ENCODE measurements around the gene SCG2. TPM values are rescaled to one million over a fixed set of nuclear protein-coding genes. Genes with fewer than 3 reads are reported as not detected.

The SCG2 gene, protein sequence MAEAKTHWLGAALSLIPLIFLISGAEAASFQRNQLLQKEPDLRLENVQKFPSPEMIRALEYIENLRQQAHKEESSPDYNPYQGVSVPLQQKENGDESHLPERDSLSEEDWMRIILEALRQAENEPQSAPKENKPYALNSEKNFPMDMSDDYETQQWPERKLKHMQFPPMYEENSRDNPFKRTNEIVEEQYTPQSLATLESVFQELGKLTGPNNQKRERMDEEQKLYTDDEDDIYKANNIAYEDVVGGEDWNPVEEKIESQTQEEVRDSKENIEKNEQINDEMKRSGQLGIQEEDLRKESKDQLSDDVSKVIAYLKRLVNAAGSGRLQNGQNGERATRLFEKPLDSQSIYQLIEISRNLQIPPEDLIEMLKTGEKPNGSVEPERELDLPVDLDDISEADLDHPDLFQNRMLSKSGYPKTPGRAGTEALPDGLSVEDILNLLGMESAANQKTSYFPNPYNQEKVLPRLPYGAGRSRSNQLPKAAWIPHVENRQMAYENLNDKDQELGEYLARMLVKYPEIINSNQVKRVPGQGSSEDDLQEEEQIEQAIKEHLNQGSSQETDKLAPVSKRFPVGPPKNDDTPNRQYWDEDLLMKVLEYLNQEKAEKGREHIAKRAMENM
- under 1 TPM in 6 of 10 donors, not detected in 4; 0.14 to 0.86 (median 0.24) TPM for total RNA-seq
- polyA plus RNA-seq = under 1 TPM; 0.04 to 0.07 TPM
- long read RNA-seq, donor 1 = 0 reads
- long read RNA-seq, donor 2 = 0 reads
- long read RNA-seq, donor 3 = 0 reads

DNA sequence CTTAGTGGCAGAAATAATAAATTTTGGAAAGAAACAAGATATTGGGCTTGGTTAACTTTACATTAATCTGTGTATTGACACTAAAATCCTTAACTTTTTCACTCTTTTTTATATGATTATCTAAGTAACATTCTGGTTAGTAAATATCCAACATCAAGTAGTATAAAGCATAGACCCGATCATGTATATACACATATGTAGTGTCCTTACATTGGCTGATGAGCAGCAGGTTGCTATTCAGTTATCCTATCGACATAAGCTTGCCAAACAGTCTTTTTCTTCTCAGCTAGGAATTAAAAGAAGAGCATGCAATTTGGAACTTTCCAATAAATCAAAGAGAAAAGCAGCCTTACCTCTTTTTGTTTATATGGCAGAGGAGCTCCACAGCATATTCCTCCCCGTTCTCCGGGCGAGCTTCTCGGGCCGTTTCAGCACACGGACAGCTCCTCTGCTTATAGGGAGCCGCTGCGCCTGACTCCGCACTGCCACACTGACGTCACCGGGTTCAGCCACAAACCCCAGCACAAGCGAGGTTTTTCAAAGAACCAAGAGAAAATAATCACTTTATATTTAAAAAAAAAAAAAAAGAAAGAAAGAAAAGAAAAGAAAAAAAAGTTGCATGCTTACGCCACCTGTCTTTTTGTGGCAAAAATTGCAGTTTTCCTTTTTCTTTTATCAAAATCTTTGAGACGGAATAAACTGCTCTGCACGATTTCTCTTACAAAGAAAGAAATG lies at the start of gene SCG2:
SCG2 (minus strand) TSS at position 430 of the 735 bp plus-strand sequence. CDS start 3,079 bp downstream, outside the sequence.
- no peaks in the 10 kb centered on the region for H3K36me3 ChIP-seq
- peaks cover 0 to 12% (median 0%) of the 10 kb centered on the region in 7 donors for H3K27me3 ChIP-seq
- intact Hi-C loops (cut with DNase I) = no loop called here
- H3K27ac ChIP-seq = no peak within 1 kb of the TSS
- TF ChIP-seq, protein P1, sequence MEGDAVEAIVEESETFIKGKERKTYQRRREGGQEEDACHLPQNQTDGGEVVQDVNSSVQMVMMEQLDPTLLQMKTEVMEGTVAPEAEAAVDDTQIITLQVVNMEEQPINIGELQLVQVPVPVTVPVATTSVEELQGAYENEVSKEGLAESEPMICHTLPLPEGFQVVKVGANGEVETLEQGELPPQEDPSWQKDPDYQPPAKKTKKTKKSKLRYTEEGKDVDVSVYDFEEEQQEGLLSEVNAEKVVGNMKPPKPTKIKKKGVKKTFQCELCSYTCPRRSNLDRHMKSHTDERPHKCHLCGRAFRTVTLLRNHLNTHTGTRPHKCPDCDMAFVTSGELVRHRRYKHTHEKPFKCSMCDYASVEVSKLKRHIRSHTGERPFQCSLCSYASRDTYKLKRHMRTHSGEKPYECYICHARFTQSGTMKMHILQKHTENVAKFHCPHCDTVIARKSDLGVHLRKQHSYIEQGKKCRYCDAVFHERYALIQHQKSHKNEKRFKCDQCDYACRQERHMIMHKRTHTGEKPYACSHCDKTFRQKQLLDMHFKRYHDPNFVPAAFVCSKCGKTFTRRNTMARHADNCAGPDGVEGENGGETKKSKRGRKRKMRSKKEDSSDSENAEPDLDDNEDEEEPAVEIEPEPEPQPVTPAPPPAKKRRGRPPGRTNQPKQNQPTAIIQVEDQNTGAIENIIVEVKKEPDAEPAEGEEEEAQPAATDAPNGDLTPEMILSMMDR (IDR thresholded peaks at IDR 0.05) = peak in 7 of 9 donors; percentile 14 to 51 (median 35)
- ATAC-seq = peak; percentile 75 to 96 (median 87)
- peak within 1 kb of the TSS in 2 of 10 donors; percentile 4 to 6 for H3K4me3 ChIP-seq
- 9 to 11% methylated on average over 17 of the region's 17 CpGs for WGBS, 2 donors
- H3K9me3 ChIP-seq = no peaks in the 10 kb centered on the region
- peak; percentile 61 to 62 for DNase-seq
- H3K4me1 ChIP-seq = peaks cover 0 to 12% (median 0%) of the 10 kb centered on the region in 9 donors

DNA sequence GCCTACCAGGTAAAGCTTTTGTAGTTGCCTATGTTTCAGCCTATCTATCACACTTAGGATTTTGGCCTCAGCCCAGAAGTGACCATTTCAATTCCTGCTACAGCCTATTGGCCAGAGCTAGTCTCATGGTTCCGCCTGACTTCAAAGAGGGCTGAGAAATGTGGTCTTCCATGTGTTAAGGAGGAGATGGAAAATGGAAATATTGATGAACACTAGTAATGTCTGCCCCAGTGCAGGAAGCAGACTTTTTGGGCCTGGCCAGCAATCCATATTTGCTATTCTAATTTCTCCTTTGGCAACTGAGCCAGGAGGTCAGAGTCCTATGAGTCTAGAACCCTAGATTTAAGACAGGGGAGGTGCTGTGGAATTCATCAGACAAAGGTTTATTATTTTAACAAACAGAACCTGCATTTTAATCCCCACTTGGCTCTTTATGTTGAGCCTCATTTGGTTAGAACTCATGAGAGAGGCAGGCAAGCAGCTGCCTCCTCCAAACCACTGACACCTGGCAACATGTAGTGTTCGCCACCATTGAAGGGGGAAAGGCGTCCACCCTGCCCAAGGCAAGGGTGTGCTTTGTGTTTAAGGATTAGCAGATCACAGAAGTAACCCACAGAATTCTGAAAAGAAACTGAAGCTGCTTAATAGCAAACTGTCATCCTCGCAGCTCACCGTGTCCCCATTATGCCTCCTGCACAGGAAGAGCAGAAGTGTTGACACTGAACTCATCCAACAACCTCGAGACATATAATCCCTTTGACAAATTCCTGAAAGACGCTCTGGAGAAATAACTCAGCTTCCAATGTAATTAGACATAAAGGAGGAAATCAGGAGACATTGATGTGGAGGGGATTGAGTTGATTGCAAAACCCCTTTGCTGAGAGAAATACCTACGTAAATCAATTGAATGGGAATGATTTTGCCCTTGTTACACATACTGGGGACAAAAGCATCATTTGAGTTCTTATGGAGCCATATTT lies 47.7 kb upstream of the SCG2 start:
- intact Hi-C loops (cut with DNase I) = no loop called here
- TF ChIP-seq, protein P1 (IDR thresholded peaks at IDR 0.05) = no peak
- DNase-seq (no peak), ATAC-seq (no peak)
- Histone ChIP-seq H3K36me3 (no peaks in the 10 kb centered on the region), H3K4me3 (no peak overlapping the region), H3K9me3 (peaks cover 0 to 4% (median 0%) of the 10 kb centered on the region in 11 donors), H3K27ac (no peak overlapping the region), H3K27me3 (no peaks in the 10 kb centered on the region), H3K4me1 (no peaks in the 10 kb centered on the region)
- 74 to 76% methylated on average over 8 of the region's 8 CpGs for WGBS, 2 donors

DNA sequence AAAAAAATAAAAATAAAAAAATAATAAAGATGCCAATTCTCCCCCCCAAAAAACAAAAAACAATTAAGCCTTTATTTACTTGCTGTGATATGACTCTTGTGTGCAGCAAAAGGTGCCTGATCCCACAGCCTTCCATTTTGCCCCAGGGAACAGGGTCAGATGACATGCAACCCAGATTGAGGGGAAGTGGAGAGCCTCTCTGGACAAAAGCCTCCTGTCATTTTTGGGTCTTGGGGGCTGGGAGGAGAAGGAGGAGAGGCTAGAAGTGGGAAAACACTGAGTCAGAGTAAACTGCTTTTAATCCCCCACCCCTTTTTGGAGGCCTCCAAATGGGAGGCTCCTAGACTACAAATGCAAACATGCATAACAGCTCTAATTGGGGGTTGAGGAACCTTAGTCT lies 46.6 kb upstream of the SCG2 start:
- H3K9me3 ChIP-seq = peaks cover 0 to 4% (median 0%) of the 10 kb centered on the region in 11 donors
- ATAC-seq (no peak), DNase-seq (no peak)
- H3K36me3 ChIP-seq = no peaks in the 10 kb centered on the region
- no peaks in the 10 kb centered on the region for H3K4me1 ChIP-seq
- H3K4me3 ChIP-seq = no peak overlapping the region
- no peak overlapping the region for H3K27ac ChIP-seq
- intact Hi-C loops (cut with DNase I) = no loop called here
- TF ChIP-seq, protein P1 (IDR thresholded peaks at IDR 0.05) = no peak
- no peaks in the 10 kb centered on the region for H3K27me3 ChIP-seq
